Measurements from ENCODE around the gene DRC1.

Gene DRC1

GRCh38 chr2:26376799-26377198, 24.9 kb upstream of the DRC1 start:
- CTCF ChIA-PET: no interaction called here
- H3K4me3 ChIP-seq (ENCODE audit: low read depth, low read length): no peak overlapping the region
- no peak for DNase-seq (ENCODE audit: low read depth, low spot score)
- TF ChIP-seq CTCF (IDR thresholded peaks at IDR 0.05; ENCODE audit: insufficient read depth, low read length, missing control alignments): no peak
- POLR2A ChIA-PET: interaction anchor here (0.6 kb wide), 1 partner anchor 72 kb away, joined by 3 read pairs; no protein-coding TSS in a partner anchor

GRCh38 chr2:26380281-26380680, 21.4 kb upstream of the DRC1 start:
- H3K4me3 ChIP-seq (ENCODE audit: low read depth, low read length): no peak overlapping the region
- POLR2A ChIA-PET: no interaction called here
- CTCF ChIA-PET: no interaction called here
- no peak for TF ChIP-seq CTCF (IDR thresholded peaks at IDR 0.05; ENCODE audit: insufficient read depth, low read length, missing control alignments)
- DNase-seq (ENCODE audit: low read depth, low spot score): no peak

- no peak for DNase-seq (ENCODE audit: low read depth, low spot score)
- POLR2A ChIA-PET: interaction anchor here (1.2 kb wide), 1 partner anchor 36 kb away, joined by 3 read pairs; the partner anchor contains the start of genes ADGRF3 and SELENOI
- no peak for TF ChIP-seq CTCF (IDR thresholded peaks at IDR 0.05; ENCODE audit: insufficient read depth, low read length, missing control alignments)
- H3K4me3 ChIP-seq (ENCODE audit: low read depth, low read length): no peak overlapping the region
- CTCF ChIA-PET: interaction anchor here (1.0 to 1.2 kb wide), 2 partner anchors 51 to 196 kb away, joined by 3 to 4 read pairs; no protein-coding TSS in a partner anchor
Observed at GRCh38 chr2:26382564-26382963, 19.2 kb upstream of the DRC1 start.

GRCh38 chr2:26384183-26384582, 17.5 kb upstream of the DRC1 start:
- POLR2A ChIA-PET: no interaction called here
- no peak for DNase-seq (ENCODE audit: low read depth, low spot score)
- CTCF ChIA-PET: no interaction called here
- TF ChIP-seq CTCF (IDR thresholded peaks at IDR 0.05; ENCODE audit: insufficient read depth, low read length, missing control alignments): no peak
- H3K4me3 ChIP-seq (ENCODE audit: low read depth, low read length): no peak overlapping the region

GRCh38 chr2:26384597-26384996, 17.1 kb upstream of the DRC1 start:
- DNase-seq (ENCODE audit: low read depth, low spot score): no peak
- ChIA-PET POLR2A (no interaction called here), CTCF (no interaction called here)
- no peak overlapping the region for H3K4me3 ChIP-seq (ENCODE audit: low read depth, low read length)
- no peak for TF ChIP-seq CTCF (IDR thresholded peaks at IDR 0.05; ENCODE audit: insufficient read depth, low read length, missing control alignments)

GRCh38 chr2:26387189-26387588, 14.5 kb upstream of the DRC1 start:
- ChIA-PET CTCF (no interaction called here), POLR2A (no interaction called here)
- no peak for TF ChIP-seq CTCF (IDR thresholded peaks at IDR 0.05; ENCODE audit: insufficient read depth, low read length, missing control alignments)
- DNase-seq (ENCODE audit: low read depth, low spot score): no peak
- H3K4me3 ChIP-seq (ENCODE audit: low read depth, low read length): no peak overlapping the region

All from AG04449 (cell line).